ENCODE results near the gene ATP10A.

ATP10A gene

GRCh38 chr15:25875566-25875965, 12.4 kb upstream of the ATP10A start:
- no peak overlapping the region for H3K18ac ChIP-seq (ENCODE audit: low read length)
- H4K91ac ChIP-seq (ENCODE audit: low read depth, low read length, poor library complexity) = no peak overlapping the region
- H2BK12ac ChIP-seq (ENCODE audit: low read length) = no peak overlapping the region
- H2AFZ ChIP-seq (ENCODE audit: low read length) = no peak overlapping the region
- H2BK5ac ChIP-seq (ENCODE audit: low read length) = no peak overlapping the region
- no peaks in the 10 kb centered on the region for H3K79me1 ChIP-seq (ENCODE audit: low read depth, low read length)
- no peak overlapping the region for H3K4me2 ChIP-seq (ENCODE audit: insufficient read depth, low read length, poor library complexity, severe bottlenecking)
- no peak overlapping the region for H3K4me3 ChIP-seq (ENCODE audit: low read length in 2 of 2)
- no peak overlapping the region for H2BK15ac ChIP-seq (ENCODE audit: low read length)
- WGBS, 2 donors (ENCODE audit: extremely low coverage in 2 of 2, insufficient read length in 2 of 2, insufficient replicate concordance in 1 of 2) = no CpG with 5 or more reads among the region's 7 CpGs
- H2BK120ac ChIP-seq (ENCODE audit: low read depth, low read length) = no peak overlapping the region
- H3K4ac ChIP-seq (ENCODE audit: low read length) = no peak overlapping the region
- no peak overlapping the region for H4K8ac ChIP-seq (ENCODE audit: low read depth, low read length)
- no peak overlapping the region for H3K9ac ChIP-seq (ENCODE audit: low read depth, low read length, poor library complexity)
- no peak for DNase-seq (ENCODE audit: low spot score)
- no peaks in the 10 kb centered on the region for H3K36me3 ChIP-seq (replicated peaks in 1 of 2; ENCODE audit: control insufficient read depth in 2 of 2, insufficient read depth in 2 of 2, low read length in 2 of 2)
- no peaks in the 10 kb centered on the region for H3K4me1 ChIP-seq (ENCODE audit: control insufficient read depth in 2 of 2, insufficient read depth in 1 of 2, low read depth in 1 of 2, low read length in 2 of 2)
- peaks cover 0 to 3% (median 0%) of the 10 kb centered on the region in 3 experiments for H3K27me3 ChIP-seq (ENCODE audit: control insufficient read depth in 3 of 3, insufficient read depth in 3 of 3, low read depth in 1 of 3, low read length in 3 of 3)
- H3K9me3 ChIP-seq (replicated peaks in 1 of 2; ENCODE audit: control insufficient read depth in 2 of 2, insufficient read depth in 1 of 2, low read depth in 1 of 2, low read length in 2 of 2) = no peaks in the 10 kb centered on the region
- no peak overlapping the region for H3K27ac ChIP-seq (replicated peaks; ENCODE audit: low read length)
- no peak overlapping the region for H3K23ac ChIP-seq (ENCODE audit: low read depth, low read length, poor library complexity)
- no peak overlapping the region for H2AK5ac ChIP-seq (ENCODE audit: low read depth, low read length)
- no peak overlapping the region for H3K14ac ChIP-seq (ENCODE audit: low read length)

GRCh38 chr15:25874379-25874778, 11.3 kb upstream of the ATP10A start:
- H3K79me1 ChIP-seq (ENCODE audit: low read depth, low read length) = no peaks in the 10 kb centered on the region
- H2BK12ac ChIP-seq (ENCODE audit: low read length) = no peak overlapping the region
- no peak overlapping the region for H4K8ac ChIP-seq (ENCODE audit: low read depth, low read length)
- H3K27ac ChIP-seq (replicated peaks; ENCODE audit: low read length) = no peak overlapping the region
- H4K91ac ChIP-seq (ENCODE audit: low read depth, low read length, poor library complexity) = no peak overlapping the region
- no peak overlapping the region for H2BK5ac ChIP-seq (ENCODE audit: low read length)
- no peak overlapping the region for H3K4ac ChIP-seq (ENCODE audit: low read length)
- H3K14ac ChIP-seq (ENCODE audit: low read length) = no peak overlapping the region
- no peaks in the 10 kb centered on the region for H3K4me1 ChIP-seq (ENCODE audit: control insufficient read depth in 2 of 2, insufficient read depth in 1 of 2, low read depth in 1 of 2, low read length in 2 of 2)
- no peak overlapping the region for H3K4me3 ChIP-seq (ENCODE audit: low read length in 2 of 2)
- peaks cover 0 to 3% (median 0%) of the 10 kb centered on the region in 3 experiments for H3K27me3 ChIP-seq (ENCODE audit: control insufficient read depth in 3 of 3, insufficient read depth in 3 of 3, low read depth in 1 of 3, low read length in 3 of 3)
- no peak overlapping the region for H3K4me2 ChIP-seq (ENCODE audit: insufficient read depth, low read length, poor library complexity, severe bottlenecking)
- DNase-seq (ENCODE audit: low spot score) = no peak
- no peaks in the 10 kb centered on the region for H3K9me3 ChIP-seq (replicated peaks in 1 of 2; ENCODE audit: control insufficient read depth in 2 of 2, insufficient read depth in 1 of 2, low read depth in 1 of 2, low read length in 2 of 2)
- no peak overlapping the region for H3K9ac ChIP-seq (ENCODE audit: low read depth, low read length, poor library complexity)
- H3K23ac ChIP-seq (ENCODE audit: low read depth, low read length, poor library complexity) = no peak overlapping the region
- no peak overlapping the region for H3K18ac ChIP-seq (ENCODE audit: low read length)
- H2AFZ ChIP-seq (ENCODE audit: low read length) = no peak overlapping the region
- no peak overlapping the region for H2AK5ac ChIP-seq (ENCODE audit: low read depth, low read length)
- H2BK15ac ChIP-seq (ENCODE audit: low read length) = no peak overlapping the region
- H2BK120ac ChIP-seq (ENCODE audit: low read depth, low read length) = no peak overlapping the region
- H3K36me3 ChIP-seq (replicated peaks in 1 of 2; ENCODE audit: control insufficient read depth in 2 of 2, insufficient read depth in 2 of 2, low read length in 2 of 2) = no peaks in the 10 kb centered on the region

GRCh38 chr15:25871403-25871802, 8.3 kb upstream of the ATP10A start:
- H3K9ac ChIP-seq (ENCODE audit: low read depth, low read length, poor library complexity) = no peak overlapping the region
- H3K4me2 ChIP-seq (ENCODE audit: insufficient read depth, low read length, poor library complexity, severe bottlenecking) = no peak overlapping the region
- no peak overlapping the region for H3K4ac ChIP-seq (ENCODE audit: low read length)
- no peak overlapping the region for H2BK12ac ChIP-seq (ENCODE audit: low read length)
- no peaks in the 10 kb centered on the region for H3K9me3 ChIP-seq (replicated peaks in 1 of 2; ENCODE audit: control insufficient read depth in 2 of 2, insufficient read depth in 1 of 2, low read depth in 1 of 2, low read length in 2 of 2)
- no peaks in the 10 kb centered on the region for H3K4me1 ChIP-seq (ENCODE audit: control insufficient read depth in 2 of 2, insufficient read depth in 1 of 2, low read depth in 1 of 2, low read length in 2 of 2)
- H3K4me3 ChIP-seq (ENCODE audit: low read length in 2 of 2) = no peak overlapping the region
- H2BK5ac ChIP-seq (ENCODE audit: low read length) = no peak overlapping the region
- no peak overlapping the region for H2BK15ac ChIP-seq (ENCODE audit: low read length)
- H3K27me3 ChIP-seq (ENCODE audit: control insufficient read depth in 3 of 3, insufficient read depth in 3 of 3, low read depth in 1 of 3, low read length in 3 of 3) = peaks cover 0 to 8% (median 0%) of the 10 kb centered on the region in 3 experiments
- no peaks in the 10 kb centered on the region for H3K36me3 ChIP-seq (replicated peaks in 1 of 2; ENCODE audit: control insufficient read depth in 2 of 2, insufficient read depth in 2 of 2, low read length in 2 of 2)
- no peak for DNase-seq (ENCODE audit: low spot score)
- H3K14ac ChIP-seq (ENCODE audit: low read length) = no peak overlapping the region
- no peak overlapping the region for H4K8ac ChIP-seq (ENCODE audit: low read depth, low read length)
- no peak overlapping the region for H4K91ac ChIP-seq (ENCODE audit: low read depth, low read length, poor library complexity)
- H2AFZ ChIP-seq (ENCODE audit: low read length) = no peak overlapping the region
- no peak overlapping the region for H3K27ac ChIP-seq (replicated peaks; ENCODE audit: low read length)
- H2BK120ac ChIP-seq (ENCODE audit: low read depth, low read length) = no peak overlapping the region
- H3K23ac ChIP-seq (ENCODE audit: low read depth, low read length, poor library complexity) = no peak overlapping the region
- H3K79me1 ChIP-seq (ENCODE audit: low read depth, low read length) = no peaks in the 10 kb centered on the region
- H2AK5ac ChIP-seq (ENCODE audit: low read depth, low read length) = no peak overlapping the region
- H3K18ac ChIP-seq (ENCODE audit: low read length) = no peak overlapping the region

- Histone ChIP-seq H3K14ac (ENCODE audit: low read length) (no peak overlapping the region), H3K4me3 (ENCODE audit: low read length in 2 of 2) (no peak overlapping the region)
- WGBS, 2 donors (ENCODE audit: extremely low coverage in 2 of 2, insufficient read length in 2 of 2, insufficient replicate concordance in 1 of 2) = no CpG with 5 or more reads among the region's 2 CpGs
Observed at GRCh38 chr15:25870938-25871337, 7.8 kb upstream of the ATP10A start.

More at GRCh38 chr15:25870938-25871337, 7.8 kb upstream of the ATP10A start:
- H2BK15ac ChIP-seq (ENCODE audit: low read length) = no peak overlapping the region
- no peak overlapping the region for H2AFZ ChIP-seq (ENCODE audit: low read length)
- no peak overlapping the region for H3K4ac ChIP-seq (ENCODE audit: low read length)
- no peak overlapping the region for H3K4me2 ChIP-seq (ENCODE audit: insufficient read depth, low read length, poor library complexity, severe bottlenecking)
- no peak overlapping the region for H2BK12ac ChIP-seq (ENCODE audit: low read length)
- no peak overlapping the region for H3K23ac ChIP-seq (ENCODE audit: low read depth, low read length, poor library complexity)
- H3K27ac ChIP-seq (replicated peaks; ENCODE audit: low read length) = no peak overlapping the region
- H3K18ac ChIP-seq (ENCODE audit: low read length) = no peak overlapping the region
- H3K27me3 ChIP-seq (ENCODE audit: control insufficient read depth in 3 of 3, insufficient read depth in 3 of 3, low read depth in 1 of 3, low read length in 3 of 3) = peaks cover 0 to 10% (median 0%) of the 10 kb centered on the region in 3 experiments
- H2AK5ac ChIP-seq (ENCODE audit: low read depth, low read length) = no peak overlapping the region
- no peaks in the 10 kb centered on the region for H3K9me3 ChIP-seq (replicated peaks in 1 of 2; ENCODE audit: control insufficient read depth in 2 of 2, insufficient read depth in 1 of 2, low read depth in 1 of 2, low read length in 2 of 2)
- DNase-seq (ENCODE audit: low spot score) = no peak
- H3K79me1 ChIP-seq (ENCODE audit: low read depth, low read length) = no peaks in the 10 kb centered on the region
- H2BK5ac ChIP-seq (ENCODE audit: low read length) = no peak overlapping the region
- no peak overlapping the region for H4K8ac ChIP-seq (ENCODE audit: low read depth, low read length)
- no peak overlapping the region for H4K91ac ChIP-seq (ENCODE audit: low read depth, low read length, poor library complexity)
- H3K36me3 ChIP-seq (replicated peaks in 1 of 2; ENCODE audit: control insufficient read depth in 2 of 2, insufficient read depth in 2 of 2, low read length in 2 of 2) = no peaks in the 10 kb centered on the region
- H2BK120ac ChIP-seq (ENCODE audit: low read depth, low read length) = no peak overlapping the region
- H3K9ac ChIP-seq (ENCODE audit: low read depth, low read length, poor library complexity) = no peak overlapping the region
- no peaks in the 10 kb centered on the region for H3K4me1 ChIP-seq (ENCODE audit: control insufficient read depth in 2 of 2, insufficient read depth in 1 of 2, low read depth in 1 of 2, low read length in 2 of 2)
